ENCODE measurements around the gene PRKN. TPM values are rescaled to one million over a fixed set of nuclear protein-coding genes. Genes with fewer than 3 reads are reported as not detected.

Gene PRKN
- polyA plus RNA-seq, 6 donors from 2014 or later, result 1.4 to 9.3 (median 3.6) TPM

DNA sequence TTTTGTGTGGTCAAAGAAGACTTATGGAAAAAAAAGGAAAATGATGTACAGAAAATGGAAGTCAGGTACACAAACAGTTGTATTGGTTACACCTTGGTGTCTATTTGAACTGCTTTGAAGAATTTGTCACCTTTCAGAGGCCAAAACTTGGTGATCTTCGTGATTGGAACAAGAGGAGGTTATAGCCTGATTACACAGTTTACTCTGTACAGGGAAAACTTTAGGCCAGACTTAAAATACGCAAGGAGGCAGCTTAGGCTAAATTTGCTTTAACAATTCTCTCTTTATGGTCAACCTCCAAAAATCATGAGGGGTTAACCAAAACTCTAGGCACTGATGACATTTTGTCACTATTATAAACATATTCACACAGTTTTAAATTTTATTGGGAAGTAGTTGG lies 353.7 kb downstream of the PRKN start:
- H3K36me3 Mint-ChIP-seq, result peaks cover 0 to 4% of the 10 kb centered on the region in 2 donors
- no peaks in the 10 kb centered on the region for H3K27me3 Mint-ChIP-seq
- H3K4me1 Mint-ChIP-seq, result no peaks in the 10 kb centered on the region
- H3K9me3 Mint-ChIP-seq, result peaks cover 0 to 3% (median 0%) of the 10 kb centered on the region in 7 donors
- no peak for ATAC-seq (ENCODE audit: low read depth in 2 of 2)
- no peak for DNase-seq
- no peak overlapping the region for H3K4me3 Mint-ChIP-seq
- H3K27ac Mint-ChIP-seq, result no peak overlapping the region

DNA sequence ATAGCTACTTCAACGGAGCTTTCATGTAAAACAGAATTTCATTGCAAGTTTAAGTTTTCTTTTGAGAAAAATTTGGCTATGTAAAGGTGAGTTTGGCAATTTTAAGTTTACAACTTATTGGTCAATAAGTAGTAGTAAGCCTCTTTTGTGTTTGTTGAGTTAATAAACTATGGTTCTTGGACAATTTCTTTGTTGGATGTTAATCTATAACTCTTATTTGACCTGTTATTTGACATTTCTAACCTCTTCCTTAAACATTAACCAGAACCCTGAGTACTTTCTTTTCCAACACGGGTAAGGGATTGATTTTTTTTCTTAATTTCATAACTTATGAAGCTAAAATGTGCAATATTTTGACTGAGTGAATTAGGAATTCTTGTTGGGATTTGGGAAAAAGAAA lies 354.4 kb downstream of the PRKN start:
- no peak overlapping the region for H3K4me3 Mint-ChIP-seq
- no peaks in the 10 kb centered on the region for H3K4me1 Mint-ChIP-seq
- ATAC-seq (ENCODE audit: low read depth in 2 of 2) (no peak), DNase-seq (no peak)
- H3K36me3 Mint-ChIP-seq, result peaks cover 0 to 4% of the 10 kb centered on the region in 2 donors
- no peaks in the 10 kb centered on the region for H3K27me3 Mint-ChIP-seq
- no peak overlapping the region for H3K27ac Mint-ChIP-seq
- peaks cover 0 to 3% (median 0%) of the 10 kb centered on the region in 7 donors for H3K9me3 Mint-ChIP-seq

DNA sequence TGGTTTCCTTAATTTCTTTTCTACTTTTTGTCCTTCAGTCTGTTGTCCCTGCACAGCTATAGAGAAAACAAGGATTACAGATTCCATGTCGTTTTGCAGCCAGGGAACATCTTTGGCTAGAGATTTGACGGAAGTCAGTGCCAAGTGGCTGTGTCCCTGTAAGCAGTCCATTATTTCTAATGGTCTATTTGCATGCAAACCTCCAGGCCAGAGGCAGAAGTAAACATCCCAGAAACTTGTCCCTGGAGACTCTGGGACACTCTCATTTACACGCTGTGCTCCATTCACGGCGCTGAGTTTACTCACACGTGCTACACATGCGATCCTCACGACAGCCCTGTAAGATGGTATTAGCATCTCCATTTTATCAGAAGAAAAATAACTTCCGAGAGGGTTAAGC lies 355.5 kb downstream of the PRKN start:
- H3K9me3 Mint-ChIP-seq, result peaks cover 0 to 9% (median 5%) of the 10 kb centered on the region in 7 donors

DNA sequence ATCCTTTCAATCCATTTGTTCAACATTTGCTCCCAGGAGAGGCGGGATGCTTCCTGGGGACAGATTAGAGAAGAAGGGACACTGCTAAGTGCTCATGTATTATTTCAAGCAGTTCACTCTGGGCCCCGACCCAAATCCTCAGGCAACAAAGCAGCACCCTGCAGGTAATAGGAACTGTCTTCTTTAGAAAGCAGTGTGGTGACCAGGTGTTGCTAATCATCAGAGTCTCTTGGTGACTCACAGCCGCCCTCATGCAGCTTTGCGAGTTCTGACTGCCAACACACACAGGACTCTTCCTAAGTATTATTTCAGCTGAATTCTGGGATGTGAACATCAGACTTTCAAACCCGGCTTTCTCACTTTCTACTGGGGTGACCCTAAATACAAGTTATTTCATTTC lies 356.4 kb downstream of the PRKN start:
- peaks cover 0 to 4% of the 10 kb centered on the region in 2 donors for H3K36me3 Mint-ChIP-seq
- H3K4me3 Mint-ChIP-seq, result no peak overlapping the region
- ATAC-seq (ENCODE audit: low read depth in 2 of 2) (no peak), DNase-seq (no peak)
- peaks cover 0 to 9% (median 5%) of the 10 kb centered on the region in 7 donors for H3K9me3 Mint-ChIP-seq
- no peaks in the 10 kb centered on the region for H3K4me1 Mint-ChIP-seq
- no peak overlapping the region for H3K27ac Mint-ChIP-seq
- no peaks in the 10 kb centered on the region for H3K27me3 Mint-ChIP-seq

More for the DNA sequence above, 355.5 kb downstream of the PRKN start:
- DNase-seq (no peak), ATAC-seq (ENCODE audit: low read depth in 2 of 2) (no peak)
- Mint-ChIP-seq H3K27ac (no peak overlapping the region), H3K36me3 (peaks cover 0 to 4% of the 10 kb centered on the region in 2 donors), H3K27me3 (no peaks in the 10 kb centered on the region), H3K4me3 (no peak overlapping the region), H3K4me1 (no peaks in the 10 kb centered on the region)

DNA sequence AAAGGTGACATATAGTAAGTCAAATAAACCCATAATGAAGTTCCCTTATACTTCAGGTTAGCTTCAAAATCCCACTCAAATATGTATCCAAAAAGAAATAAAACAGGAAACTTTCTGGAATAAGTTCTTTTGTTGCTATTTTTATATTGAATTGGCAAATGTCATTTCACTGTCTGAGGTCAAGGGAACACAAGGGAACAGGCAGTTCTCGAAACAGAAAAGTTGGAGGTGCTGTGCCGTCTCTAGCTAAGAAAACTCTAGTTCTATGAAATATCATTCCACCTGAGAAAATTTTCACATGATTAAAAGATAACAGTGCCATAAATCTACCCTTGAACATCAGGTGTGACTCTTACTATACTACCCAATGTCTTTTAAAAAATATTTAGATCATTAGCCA lies 358.5 kb downstream of the PRKN start:
- DNase-seq (no peak), ATAC-seq (ENCODE audit: low read depth in 2 of 2) (no peak)
- no peaks in the 10 kb centered on the region for H3K27me3 Mint-ChIP-seq
- H3K9me3 Mint-ChIP-seq, result peaks cover 0 to 9% (median 5%) of the 10 kb centered on the region in 7 donors
- H3K4me3 Mint-ChIP-seq, result no peak overlapping the region
- H3K36me3 Mint-ChIP-seq, result peaks cover 0 to 4% of the 10 kb centered on the region in 2 donors
- H3K4me1 Mint-ChIP-seq, result no peaks in the 10 kb centered on the region
- no peak overlapping the region for H3K27ac Mint-ChIP-seq

DNA sequence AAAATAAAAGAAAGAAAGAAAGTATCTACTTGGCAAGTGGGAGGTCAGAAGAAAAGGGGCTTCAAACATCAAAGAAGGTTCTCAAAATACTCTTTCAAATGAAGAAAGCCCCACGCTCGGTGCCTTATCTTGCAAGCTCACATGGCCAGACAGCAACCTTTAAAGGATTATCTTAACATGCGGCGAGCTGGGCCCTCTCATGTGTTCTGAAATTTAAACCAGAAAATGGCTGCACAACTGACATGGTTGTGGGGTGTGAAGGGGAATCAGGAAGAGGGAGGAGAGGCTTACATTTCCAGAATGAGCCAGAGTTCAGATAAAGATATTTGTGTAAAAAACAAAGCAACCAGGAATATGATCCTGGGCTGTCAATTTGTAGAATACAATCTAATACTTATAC lies 363.1 kb downstream of the PRKN start:
- no peaks in the 10 kb centered on the region for H3K36me3 Mint-ChIP-seq
- no peaks in the 10 kb centered on the region for H3K4me1 Mint-ChIP-seq
- no peak overlapping the region for H3K27ac Mint-ChIP-seq
- DNase-seq, result no peak
- no peak for ATAC-seq (ENCODE audit: low read depth in 2 of 2)
- H3K9me3 Mint-ChIP-seq, result peaks cover 0 to 9% (median 5%) of the 10 kb centered on the region in 7 donors
- no peaks in the 10 kb centered on the region for H3K27me3 Mint-ChIP-seq
- no peak overlapping the region for H3K4me3 Mint-ChIP-seq

DNA sequence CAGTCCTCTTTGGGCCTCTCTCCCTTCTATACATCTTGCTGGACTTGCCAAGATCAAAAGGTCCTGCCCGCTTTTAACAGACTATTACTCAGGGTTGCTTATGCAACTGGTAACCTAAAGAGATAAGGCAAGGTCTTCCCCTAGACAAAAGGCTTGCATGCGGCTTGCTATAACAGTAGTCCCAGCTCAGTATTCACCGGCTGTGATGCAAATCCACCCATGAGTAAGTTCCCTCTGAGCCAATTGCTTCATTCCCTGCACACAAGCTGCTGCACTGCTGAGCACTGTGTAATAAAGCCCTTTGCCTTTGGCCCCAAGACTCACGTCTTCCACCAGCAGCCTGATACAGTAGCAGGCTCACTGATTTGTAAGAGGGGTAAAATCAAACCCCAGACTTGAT lies 363.8 kb downstream of the PRKN start:
- no peaks in the 10 kb centered on the region for H3K27me3 Mint-ChIP-seq
- H3K27ac Mint-ChIP-seq, result no peak overlapping the region
- H3K9me3 Mint-ChIP-seq, result peaks cover 0 to 9% (median 5%) of the 10 kb centered on the region in 7 donors
- DNase-seq (no peak), ATAC-seq (ENCODE audit: low read depth in 2 of 2) (no peak)
- H3K36me3 Mint-ChIP-seq, result no peaks in the 10 kb centered on the region
- H3K4me3 Mint-ChIP-seq, result no peak overlapping the region
- no peaks in the 10 kb centered on the region for H3K4me1 Mint-ChIP-seq

DNA sequence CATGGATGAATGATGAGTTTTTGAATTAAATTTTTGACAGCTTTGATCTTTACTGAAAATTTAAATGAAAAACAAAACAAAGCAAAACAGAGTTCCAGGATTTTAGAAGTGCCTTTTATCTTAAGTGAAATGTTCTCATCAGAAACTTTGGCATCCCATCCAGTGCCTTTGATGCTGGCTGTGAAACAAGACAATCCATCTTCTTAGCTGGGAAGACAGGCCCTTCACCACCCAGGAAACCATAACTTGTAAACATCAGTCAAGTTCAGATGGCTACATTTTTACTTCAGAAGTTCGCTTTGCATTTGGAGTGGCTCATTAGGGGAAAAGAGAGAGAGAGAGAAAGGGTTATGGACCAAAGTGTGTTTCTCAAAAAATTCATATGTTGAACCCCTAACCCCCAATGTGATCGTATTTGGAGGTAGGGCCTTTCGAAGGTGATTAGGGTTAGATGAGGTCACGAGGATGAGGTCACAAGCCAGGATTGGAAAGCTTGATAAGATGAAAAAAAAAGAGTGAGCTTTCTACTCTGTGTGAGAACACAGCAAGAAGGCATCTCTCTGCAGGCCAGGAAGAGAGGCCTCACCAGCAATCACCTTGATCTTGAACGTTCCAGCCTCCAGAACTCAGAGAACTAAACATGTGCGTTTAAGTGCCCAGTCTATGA lies 366.5 kb downstream of the PRKN start:
- H3K9me3 Mint-ChIP-seq, result peaks cover 0 to 2% (median 0%) of the 10 kb centered on the region in 7 donors
- ATAC-seq (ENCODE audit: low read depth in 2 of 2) (no peak), DNase-seq (no peak)
- no peaks in the 10 kb centered on the region for H3K27me3 Mint-ChIP-seq
- no peaks in the 10 kb centered on the region for H3K36me3 Mint-ChIP-seq
- no peak overlapping the region for H3K4me3 Mint-ChIP-seq
- H3K4me1 Mint-ChIP-seq, result no peaks in the 10 kb centered on the region
- no peak overlapping the region for H3K27ac Mint-ChIP-seq

DNA sequence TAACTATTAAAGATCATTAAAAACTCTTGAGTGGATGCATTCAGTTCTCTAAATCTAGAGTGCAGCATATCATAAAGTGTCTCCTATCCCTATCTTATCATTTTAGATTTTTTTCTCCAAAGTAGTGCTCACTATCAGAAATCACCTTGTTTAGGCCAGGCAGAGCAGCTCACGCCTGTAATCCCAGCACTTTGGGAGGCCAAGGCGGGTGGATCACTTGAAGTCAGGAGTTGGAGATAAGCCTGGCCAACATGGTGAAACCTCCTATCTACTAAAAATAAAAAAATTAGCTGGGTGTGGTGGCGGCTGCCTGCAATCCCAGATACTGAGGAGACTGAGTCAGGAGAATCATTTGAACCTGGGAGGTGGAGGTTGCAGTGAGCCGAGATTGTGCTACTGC lies 368.9 kb downstream of the PRKN start:
- H3K36me3 Mint-ChIP-seq, result no peaks in the 10 kb centered on the region
- DNase-seq (no peak), ATAC-seq (ENCODE audit: low read depth in 2 of 2) (no peak)
- no peaks in the 10 kb centered on the region for H3K4me1 Mint-ChIP-seq
- no peaks in the 10 kb centered on the region for H3K27me3 Mint-ChIP-seq
- H3K9me3 Mint-ChIP-seq, result peaks cover 0 to 2% (median 0%) of the 10 kb centered on the region in 7 donors
- no peak overlapping the region for H3K4me3 Mint-ChIP-seq
- no peak overlapping the region for H3K27ac Mint-ChIP-seq

DNA sequence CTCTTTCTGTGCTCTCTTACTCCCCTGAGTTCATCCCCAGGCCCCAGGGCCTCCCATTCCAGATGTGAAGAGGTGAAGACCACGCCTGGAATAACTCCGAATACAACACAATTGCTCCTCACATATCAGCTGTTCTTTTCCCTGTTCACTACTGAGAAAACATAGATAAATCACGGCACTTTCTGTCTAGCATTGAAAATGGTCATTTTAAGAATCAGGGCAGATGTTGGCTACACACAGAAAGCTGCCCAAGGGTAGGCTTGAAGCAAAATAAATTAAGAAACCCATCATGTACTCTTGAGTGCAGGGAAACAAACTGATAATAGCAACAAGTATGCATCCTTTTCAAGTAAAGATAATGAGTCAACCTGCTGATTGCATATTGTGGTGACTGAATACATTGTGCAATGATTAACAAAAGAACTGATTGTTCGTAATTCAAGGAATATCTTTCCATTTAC lies 382.5 kb downstream of the PRKN start:
- no peaks in the 10 kb centered on the region for H3K4me1 Mint-ChIP-seq
- no peaks in the 10 kb centered on the region for H3K27me3 Mint-ChIP-seq
- H3K9me3 Mint-ChIP-seq, result peaks cover 2 to 16% (median 7%) of the 10 kb centered on the region in 7 donors
- H3K36me3 Mint-ChIP-seq, result no peaks in the 10 kb centered on the region
- H3K27ac Mint-ChIP-seq, result no peak overlapping the region
- ATAC-seq (ENCODE audit: low read depth in 2 of 2) (no peak), DNase-seq (no peak)
- H3K4me3 Mint-ChIP-seq, result no peak overlapping the region

DNA sequence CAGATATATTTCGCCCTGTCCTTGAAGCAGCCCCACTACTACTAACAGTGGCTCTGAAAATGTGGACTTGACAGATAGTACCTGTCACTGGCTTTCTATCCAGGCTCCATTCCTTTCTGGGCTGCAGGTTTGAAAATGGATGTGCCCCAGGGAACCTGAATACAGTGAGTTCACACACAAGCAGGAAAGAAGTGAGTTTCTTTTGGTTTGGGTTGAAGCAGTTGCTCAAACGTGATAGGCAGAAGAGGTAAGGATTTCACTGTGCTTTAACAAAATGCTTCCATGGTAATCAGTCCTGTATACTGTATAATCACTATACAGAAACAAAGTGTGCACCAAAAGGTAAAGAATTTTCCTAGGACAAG lies 382.9 kb downstream of the PRKN start:
- no peak for DNase-seq
- no peaks in the 10 kb centered on the region for H3K27me3 Mint-ChIP-seq
- no peak overlapping the region for H3K27ac Mint-ChIP-seq
- no peak for ATAC-seq (ENCODE audit: low read depth in 2 of 2)
- peaks cover 2 to 13% (median 7%) of the 10 kb centered on the region in 7 donors for H3K9me3 Mint-ChIP-seq
- no peaks in the 10 kb centered on the region for H3K4me1 Mint-ChIP-seq
- no peak overlapping the region for H3K4me3 Mint-ChIP-seq
- H3K36me3 Mint-ChIP-seq, result no peaks in the 10 kb centered on the region

DNA sequence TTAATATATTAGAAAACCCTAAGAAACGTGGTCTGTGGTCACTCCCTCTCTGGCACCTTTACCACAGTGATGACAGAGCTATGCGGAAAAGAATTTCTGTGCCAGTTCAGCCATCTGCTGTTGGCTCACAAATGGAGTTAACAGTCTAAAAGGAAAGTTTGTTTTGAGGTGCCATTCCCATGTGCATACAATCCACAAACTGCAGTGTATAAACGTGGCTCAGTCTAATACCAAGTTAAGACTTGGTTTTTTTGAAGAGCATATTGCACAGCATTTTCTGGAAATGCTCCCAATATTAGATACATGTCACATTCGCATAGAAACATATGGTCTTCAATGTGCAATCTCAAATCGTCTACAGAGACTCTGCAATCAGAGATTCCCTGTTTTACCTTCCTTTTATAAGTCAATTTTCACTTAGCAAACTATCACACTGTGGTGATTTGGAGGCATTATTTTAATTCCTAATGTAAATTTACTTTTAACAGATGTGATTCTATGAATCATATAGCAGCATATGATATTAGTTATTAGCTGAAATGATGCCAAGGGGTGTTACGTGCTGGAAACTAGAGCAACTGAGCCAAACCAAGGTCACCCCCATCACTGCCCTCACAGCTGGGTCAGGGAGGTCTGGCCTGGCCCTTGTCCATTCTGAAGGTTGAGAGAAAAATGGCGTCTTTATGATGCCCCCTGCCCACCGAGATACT lies 383.5 kb downstream of the PRKN start:
- no peak overlapping the region for H3K4me3 Mint-ChIP-seq
- no peak for ATAC-seq (ENCODE audit: low read depth in 2 of 2)
- no peak overlapping the region for H3K27ac Mint-ChIP-seq
- no peak for DNase-seq
- no peaks in the 10 kb centered on the region for H3K4me1 Mint-ChIP-seq
- H3K36me3 Mint-ChIP-seq, result no peaks in the 10 kb centered on the region
- no peaks in the 10 kb centered on the region for H3K27me3 Mint-ChIP-seq
- H3K9me3 Mint-ChIP-seq, result peaks cover 2 to 12% (median 7%) of the 10 kb centered on the region in 7 donors

DNA sequence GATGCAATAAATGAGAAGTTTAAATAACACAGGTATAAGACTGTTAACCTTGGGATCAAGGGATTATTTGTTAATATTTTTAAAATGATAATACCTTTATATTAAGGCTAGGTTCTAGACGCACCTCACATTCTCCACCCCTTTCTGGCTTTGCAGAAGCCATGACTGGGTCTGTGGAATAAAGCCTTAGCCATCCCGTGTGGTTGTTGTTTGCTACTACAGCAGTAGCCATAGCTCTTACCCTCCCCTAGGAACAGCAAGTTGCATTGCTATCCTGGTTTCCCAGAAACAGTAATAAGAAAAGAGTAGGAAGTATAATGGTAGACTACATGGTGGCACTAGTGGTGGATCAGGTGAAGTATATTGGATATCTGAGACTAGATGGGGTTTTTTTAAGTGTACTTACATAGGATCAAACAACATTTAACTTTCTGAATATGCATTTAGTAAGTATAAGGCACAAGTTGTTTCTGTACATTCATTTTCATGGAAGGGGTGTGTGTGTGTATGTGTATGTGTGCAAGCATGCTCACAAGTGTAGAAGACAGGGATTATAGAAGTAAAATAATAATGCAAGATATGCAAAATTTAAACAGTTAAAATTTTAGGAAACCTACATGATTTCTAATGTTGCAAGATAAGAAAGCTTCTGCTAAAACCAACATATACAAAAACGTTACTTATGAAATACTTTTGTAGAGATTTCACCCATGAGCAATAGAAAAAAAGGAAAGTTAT lies 384.2 kb downstream of the PRKN start:
- no peak for ATAC-seq (ENCODE audit: low read depth in 2 of 2)
- Mint-ChIP-seq H3K36me3 (no peaks in the 10 kb centered on the region), H3K9me3 (peaks cover 0 to 12% (median 7%) of the 10 kb centered on the region in 7 donors), H3K27me3 (no peaks in the 10 kb centered on the region), H3K4me3 (no peak overlapping the region), H3K4me1 (no peaks in the 10 kb centered on the region), H3K27ac (no peak overlapping the region)
- DNase-seq, result no peak

DNA sequence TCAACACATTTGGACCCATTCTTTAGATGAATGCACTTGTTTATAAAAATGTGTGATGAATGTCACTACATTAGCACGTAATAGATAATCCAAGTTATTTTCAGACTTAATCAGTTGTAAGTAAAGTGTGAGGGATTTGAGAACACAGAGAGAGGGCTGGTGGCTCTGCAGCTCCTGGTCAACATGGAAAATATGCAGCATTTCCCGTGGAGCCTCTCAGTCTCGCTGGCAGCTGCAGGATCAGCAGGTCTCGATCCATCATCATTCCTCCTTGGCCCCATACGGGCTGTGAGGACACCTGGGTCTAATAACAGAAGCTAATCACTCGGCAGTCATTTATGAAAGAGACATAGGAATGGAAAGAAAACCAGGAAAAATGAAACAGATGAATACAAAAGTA lies 390.2 kb downstream of the PRKN start:
- ATAC-seq (ENCODE audit: low read depth in 2 of 2) (no peak), DNase-seq (no peak)
- Mint-ChIP-seq H3K27me3 (no peaks in the 10 kb centered on the region), H3K9me3 (peaks cover 0 to 20% (median 11%) of the 10 kb centered on the region in 7 donors), H3K36me3 (no peaks in the 10 kb centered on the region), H3K4me1 (no peaks in the 10 kb centered on the region), H3K4me3 (no peak overlapping the region), H3K27ac (no peak overlapping the region)

Measured in naive B cell (primary cell).